ELR (cell line): ENCODE data around the gene CDH2.

Experiments
- DNase-seq: peaks from one replicate; pipeline ENCODE4 v3.0.0-alpha.2; 2015; ENCODE audit warnings: low read depth

The CDH2 gene

GRCh38 chr18:28176948-28177827, at the start of gene CDH2:
CDH2 (minus strand) TSS chr18:28177130; CDS start chr18:28177022, 108 bp downstream.
- peak; percentile 88 for DNase-seq

- DNase-seq = no peak
Observed at GRCh38 chr18:28212060-28212459, 35.1 kb upstream of the CDH2 start.

GRCh38 chr18:28208712-28209265, 31.9 kb upstream of the CDH2 start:
- peak; percentile 12 for DNase-seq

- DNase-seq = no peak
Observed at GRCh38 chr18:28208268-28208667, 31.3 kb upstream of the CDH2 start.

GRCh38 chr18:28204154-28204553, 27.2 kb upstream of the CDH2 start:
- DNase-seq = peak; percentile 98

- DNase-seq = peak; percentile 1
Observed at GRCh38 chr18:28201056-28201455, 24.1 kb upstream of the CDH2 start.

- no peak for DNase-seq
Observed at GRCh38 chr18:28198620-28199019, 21.7 kb upstream of the CDH2 start.

GRCh38 chr18:28193177-28193778, 16.3 kb upstream of the CDH2 start:
- DNase-seq = no peak

- peak; percentile 77 for DNase-seq
Observed at GRCh38 chr18:28189400-28190239, 12.7 kb upstream of the CDH2 start.

- no peak for DNase-seq
Observed at GRCh38 chr18:28185121-28185520, 8.2 kb upstream of the CDH2 start.

- DNase-seq = peak; percentile 62
Observed at GRCh38 chr18:28183418-28184078, 6.6 kb upstream of the CDH2 start.

GRCh38 chr18:28181616-28182015, 4.7 kb upstream of the CDH2 start:
- DNase-seq = no peak

GRCh38 chr18:28178720-28179119, 1.8 kb upstream of the CDH2 start:
- peak; percentile 52 for DNase-seq

- DNase-seq = peak; percentile 74
Observed at GRCh38 chr18:28177828-28178635, 1.1 kb upstream of the CDH2 start.

- no peak for DNase-seq
Observed at GRCh38 chr18:28176698-28176947, 307 bp downstream of the CDH2 start.

- peak; percentile 61 for DNase-seq
Observed at GRCh38 chr18:28175930-28176697, 816 bp downstream of the CDH2 start.

- DNase-seq = peak; percentile 61
Observed at GRCh38 chr18:28175150-28175929, 1.6 kb downstream of the CDH2 start.

- no peak for DNase-seq
Observed at GRCh38 chr18:28174181-28174905, 2.6 kb downstream of the CDH2 start.

- DNase-seq = no peak
Observed at GRCh38 chr18:28171837-28172236, 5.1 kb downstream of the CDH2 start.
